H1 (cell line): Measurements from ENCODE around the gene GUF1. TPM values are rescaled to one million over a fixed set of nuclear protein-coding genes. Genes with fewer than 3 reads are reported as not detected.

ENCODE experiments used
- CTCF ChIA-PET: fragments of 300-600 bp; sonication (Branson Sonifier 250); formaldehyde crosslinking; loops from one replicate; lab custom pipeline; 2021; ENCODE audit not compliant: partially characterized antibody; lab: Charles Lee
- POLR2A ChIA-PET: fragments of 300-600 bp; sonication (Branson Sonifier 250); formaldehyde crosslinking; loops from one replicate; lab custom pipeline; 2021; ENCODE audit warnings: inconsistent platforms; ENCODE audit not compliant: partially characterized antibody; lab: Charles Lee
- DNase-seq, 2 experiments: peaks; one replicate each; pipeline versions ENCODE4 v3.0.0 to v3.0.0-alpha.2; 2010 to 2022; ENCODE audit warnings: low spot score in 2 of 2, low read depth in 1 of 2, mixed read lengths in 1 of 2
- FAIRE-seq: peaks from 2 replicates; lab custom pipeline; 2011; peaks lifted over from hg19 to GRCh38; lab: Jason Lieb, UNC
- H2AFZ ChIP-seq: 2 replicates; pipeline ENCODE4 v1.8.1; 2012; ENCODE audit warnings: low read length, inconsistent platforms
- H2AK5ac ChIP-seq: 2 replicates; pipeline ENCODE4 v1.6.1; 2013; ENCODE audit warnings: low read depth, low read length
- H2BK120ac ChIP-seq: replicated peaks from 2 replicates; pipeline ENCODE3; 2013; ENCODE audit warnings: low read depth, low read length, inconsistent platforms
- H2BK12ac ChIP-seq: 2 replicates; pipeline ENCODE4 v1.6.1; 2013; ENCODE audit warnings: low read depth, low read length
- H2BK15ac ChIP-seq: 2 replicates; pipeline ENCODE4 v1.6.1; 2013; ENCODE audit warnings: low read length
- H2BK20ac ChIP-seq: 2 replicates; pipeline ENCODE4 v1.6.1; 2013; ENCODE audit warnings: low read length
- H2BK5ac ChIP-seq: 2 replicates; pipeline ENCODE4 v1.6.1; 2013; ENCODE audit warnings: low read depth, low read length
- H3K14ac ChIP-seq: 2 replicates; pipeline ENCODE4 v1.6.1; 2013; ENCODE audit warnings: inconsistent platforms; ENCODE audit not compliant: insufficient read length
- H3K18ac ChIP-seq: 2 replicates; pipeline ENCODE4 v1.6.1; 2013; ENCODE audit warnings: low read length; ENCODE audit errors: extremely low read depth
- H3K23ac ChIP-seq: 2 replicates; pipeline ENCODE4 v1.6.1; 2013; ENCODE audit warnings: inconsistent platforms; ENCODE audit not compliant: insufficient read length
- H3K23me2 ChIP-seq: 2 replicates; pipeline ENCODE4 v1.6.1; 2013; ENCODE audit warnings: low read depth, low read length
- H3K27ac ChIP-seq: 2 replicates; pipeline ENCODE4 v1.6.1; 2011; ENCODE audit warnings: low read depth, low read length, inconsistent platforms
- H3K27me3 ChIP-seq, 4 experiments: replicated peaks in 1 of 4; 1 replicate in 1 of 4; 2 replicates in 3 of 4; pipeline versions ENCODE4 v1.6.1 to v1.8.1; 2011 to 2013; ENCODE audit warnings: low read length in 3 of 4, mild to moderate bottlenecking in 3 of 4, inconsistent platforms in 2 of 4, mixed read lengths in 2 of 4, moderate library complexity in 1 of 4; ENCODE audit not compliant: control insufficient read depth in 3 of 4, insufficient read depth in 3 of 4; ENCODE audit errors: extremely low read depth in 1 of 4
- H3K36me3 ChIP-seq, 4 experiments: 2 replicates each; pipeline versions ENCODE4 v1.6.1 to v1.8.1; 2011 to 2013; ENCODE audit warnings: mild to moderate bottlenecking in 4 of 4, low read length in 3 of 4, moderate library complexity in 2 of 4, control low read depth in 1 of 4, inconsistent platforms in 1 of 4; ENCODE audit not compliant: insufficient read depth in 4 of 4, control insufficient read depth in 2 of 4
- H3K4ac ChIP-seq: replicated peaks from 2 replicates; pipeline ENCODE3; 2013; ENCODE audit warnings: low read length, low read depth, mixed read lengths, inconsistent platforms; ENCODE audit not compliant: insufficient read length
- H3K4me1 ChIP-seq, 4 experiments: replicated peaks in 1 of 4; 1 replicate in 1 of 4; 2 replicates in 3 of 4; pipeline versions ENCODE4 v1.6.1 to v1.8.1; 2011 to 2013; ENCODE audit warnings: low read length in 3 of 4, inconsistent platforms in 2 of 4, mixed read lengths in 1 of 4; ENCODE audit not compliant: insufficient read depth in 4 of 4, control insufficient read depth in 3 of 4
- H3K4me2 ChIP-seq, 2 experiments: 2 replicates each; pipeline versions ENCODE4 v1.6.1 to v1.8.1; 2011 to 2013; ENCODE audit warnings: low read depth in 2 of 2, low read length in 2 of 2, control low read depth in 1 of 2, inconsistent platforms in 1 of 2, mild to moderate bottlenecking in 1 of 2; ENCODE audit not compliant: insufficient read depth in 1 of 2
- H3K4me3 ChIP-seq, 4 experiments: fragments of 200-600, 300-600 bp in 1 of 4; sonication (generic), shearing (Covaris generic), sonication (Bioruptor Twin) in 1 of 4; 2 replicates each; pipeline versions ENCODE4 v1.5.1 to v1.8.1; 2011 to 2016; ENCODE audit warnings: low read length in 4 of 4, low read depth in 3 of 4, control low read depth in 2 of 4, inconsistent platforms in 2 of 4, mild to moderate bottlenecking in 2 of 4, mixed read lengths in 1 of 4, moderate library complexity in 1 of 4; ENCODE audit not compliant: insufficient read depth in 2 of 4; ENCODE audit errors: extremely low read depth in 1 of 4
- H3K56ac ChIP-seq: replicated peaks from 2 replicates; pipeline ENCODE3; 2013; ENCODE audit warnings: low read depth, mild to moderate bottlenecking, mixed read lengths, low read length, inconsistent platforms; ENCODE audit not compliant: insufficient read length
- H3K79me1 ChIP-seq: 2 replicates; pipeline ENCODE4 v1.6.1; 2013; ENCODE audit warnings: low read depth, low read length, control low read depth
- H3K79me2 ChIP-seq, 2 experiments: 2 replicates each; pipeline versions ENCODE4 v1.6.1 to v1.8.1; 2012 to 2013; ENCODE audit warnings: low read length in 2 of 2, mild to moderate bottlenecking in 2 of 2, inconsistent platforms in 1 of 2; ENCODE audit not compliant: insufficient read depth in 2 of 2, control insufficient read depth in 1 of 2
- H3K9ac ChIP-seq, 4 experiments: replicated peaks in 1 of 4; 1 replicate in 1 of 4; 2 replicates in 3 of 4; pipeline versions ENCODE4 v1.6.1 to v1.8.1; 2011 to 2013; ENCODE audit warnings: low read depth in 3 of 4, low read length in 3 of 4, control low read depth in 2 of 4, mild to moderate bottlenecking in 2 of 4, moderate library complexity in 2 of 4, inconsistent platforms in 1 of 4; ENCODE audit errors: extremely low read depth in 1 of 4
- H3K9me3 ChIP-seq, 2 experiments: 2 replicates each; pipeline versions ENCODE4 v1.6.1 to v1.8.1; 2012 to 2013; ENCODE audit warnings: mild to moderate bottlenecking in 2 of 2, moderate library complexity in 2 of 2, control low read depth in 1 of 2, inconsistent platforms in 1 of 2, low read depth in 1 of 2, low read length in 1 of 2, mixed read lengths in 1 of 2; ENCODE audit not compliant: insufficient read depth in 2 of 2
- H4K20me1 ChIP-seq, 2 experiments: replicated peaks in 1 of 2; 2 replicates each; pipeline versions ENCODE3 to v1.8.1; 2011 to 2013; ENCODE audit warnings: inconsistent platforms in 2 of 2, low read length in 2 of 2, mild to moderate bottlenecking in 1 of 2; ENCODE audit not compliant: insufficient read depth in 2 of 2, control insufficient read depth in 1 of 2
- H4K5ac ChIP-seq: 2 replicates; pipeline ENCODE4 v1.6.1; 2013; ENCODE audit warnings: low read length, low read depth, mixed read lengths, inconsistent platforms; ENCODE audit not compliant: insufficient read length
- H4K8ac ChIP-seq: 2 replicates; pipeline ENCODE4 v1.8.0; 2013; ENCODE audit warnings: mild to moderate bottlenecking, moderate library complexity, low read length, inconsistent platforms; ENCODE audit not compliant: insufficient read depth; ENCODE audit errors: extremely low read depth
- H4K91ac ChIP-seq: replicated peaks from 2 replicates; pipeline ENCODE3; 2013; ENCODE audit warnings: low read length, mixed read lengths, inconsistent platforms; ENCODE audit not compliant: insufficient read length
- CEBPB ChIP-seq: IDR thresholded peaks from 2 replicates; pipeline ENCODE4 v1.6.1; 2012; ENCODE audit warnings: low read depth, low read length
- HDAC2 ChIP-seq, 2 experiments: fragments of 300-600 bp in 1 of 2; sonication (generic) in 1 of 2; IDR thresholded peaks; 2 replicates each; pipeline ENCODE4 v1.6.1; 2011 to 2012; ENCODE audit warnings: low read depth in 2 of 2, low read length in 2 of 2, mild to moderate bottlenecking in 2 of 2, moderate library complexity in 2 of 2, borderline replicate concordance in 1 of 2, inconsistent platforms in 1 of 2
- HDAC6 ChIP-seq: IDR thresholded peaks from one replicate; pipeline ENCODE4 v1.7.1; 2012; ENCODE audit warnings: low read depth, mild to moderate bottlenecking, inconsistent platforms, low read length, moderate library complexity
- NRF1 ChIP-seq: IDR thresholded peaks from 2 replicates; pipeline ENCODE4 v1.6.1; 2011; ENCODE audit warnings: mild to moderate bottlenecking, low read depth, low read length, improper control_type of control experiment
- RAD21 ChIP-seq, 2 experiments: IDR thresholded peaks in 1 of 2; conservative IDR thresholded peaks in 1 of 2; 2 replicates each; pipeline ENCODE4 v1.6.1; 2011; ENCODE audit warnings: low read depth in 2 of 2, low read length in 2 of 2, improper control_type of control experiment in 1 of 2, inconsistent platforms in 1 of 2, mild to moderate bottlenecking in 1 of 2, moderate library complexity in 1 of 2
- SIX5 ChIP-seq: IDR thresholded peaks from 2 replicates; pipeline ENCODE4 v1.6.1; 2011; ENCODE audit warnings: mild to moderate bottlenecking, low read depth, low read length
- SUZ12 ChIP-seq: fragments of 200-600 bp; sonication (generic); IDR thresholded peaks from 2 replicates; pipeline ENCODE4 v1.6.1; 2012; ENCODE audit warnings: mild to moderate bottlenecking, inconsistent platforms, low read length, moderate library complexity, mixed read lengths
- YY1 ChIP-seq: IDR thresholded peaks from 2 replicates; pipeline ENCODE4 v1.6.1; 2011; ENCODE audit warnings: low read depth, mild to moderate bottlenecking, low read length
- WGBS, 2 experiments: shearing (Covaris generic) in 1 of 2; methylation state at CpG; one replicate each; pipeline versions ENCODE4 v1.1.6 to v1.1.7; 2013 to 2015; ENCODE audit warnings: low lambda C conversion rate in 2 of 2, mixed read lengths in 2 of 2, inconsistent platforms in 1 of 2, low coverage in 1 of 2, missing lambda C conversion rate in 1 of 2; ENCODE audit not compliant: insufficient replicate concordance in 2 of 2, insufficient coverage in 1 of 2, insufficient read length in 1 of 2; ENCODE audit errors: extremely low coverage in 1 of 2, missing lambda C conversion rate in 1 of 2; 5-methylcytosine and 5-hydroxymethylcytosine counted together
- polyA plus RNA-seq, 7 experiments: library from polyadenylated mRNA; depleted of rRNA in 3 of 7; stranded (reverse) in 5 of 7; unstranded in 2 of 7; fragments of >200 nt in 5 of 7; fragments of 200-250 nt in 2 of 7; gene quantifications; 1 replicate in 5 of 7; 2 replicates in 1 of 7; 4 replicates in 1 of 7; pipeline versions ENCODE4 v1.2.1 to v1.2.3, GENCODE V29; 2011 to 2013; ENCODE audit warnings: missing spikeins in 2 of 7, mixed read lengths in 2 of 7
- total RNA-seq: library from RNA; stranded (reverse); fragmentation: NEBNext Ultra II Directional; extraction: Animal tissue kit (Norgen Biotek cat#: 25700); gene quantifications from 2 replicates; pipeline ENCODE4 v1.2.1, GENCODE V29; 2021
- TF ChIP-seq, protein P1 (sequence below): IDR thresholded peaks from 2 replicates; pipeline ENCODE4 v1.6.1; 2012; ENCODE audit warnings: inconsistent platforms
- TF ChIP-seq, protein P2 (sequence below): IDR thresholded peaks from 2 replicates; pipeline ENCODE4 v1.6.1; 2011; ENCODE audit warnings: low read depth, mild to moderate bottlenecking, low read length; ENCODE audit not compliant: insufficient read depth

Gene GUF1
- total and polyA plus RNA-seq, 2 of the 8 experiments (the other 6 are each of a cell fraction or from before 2014, with no cell fraction given) = 14.8 to 30.6 TPM

DNA sequence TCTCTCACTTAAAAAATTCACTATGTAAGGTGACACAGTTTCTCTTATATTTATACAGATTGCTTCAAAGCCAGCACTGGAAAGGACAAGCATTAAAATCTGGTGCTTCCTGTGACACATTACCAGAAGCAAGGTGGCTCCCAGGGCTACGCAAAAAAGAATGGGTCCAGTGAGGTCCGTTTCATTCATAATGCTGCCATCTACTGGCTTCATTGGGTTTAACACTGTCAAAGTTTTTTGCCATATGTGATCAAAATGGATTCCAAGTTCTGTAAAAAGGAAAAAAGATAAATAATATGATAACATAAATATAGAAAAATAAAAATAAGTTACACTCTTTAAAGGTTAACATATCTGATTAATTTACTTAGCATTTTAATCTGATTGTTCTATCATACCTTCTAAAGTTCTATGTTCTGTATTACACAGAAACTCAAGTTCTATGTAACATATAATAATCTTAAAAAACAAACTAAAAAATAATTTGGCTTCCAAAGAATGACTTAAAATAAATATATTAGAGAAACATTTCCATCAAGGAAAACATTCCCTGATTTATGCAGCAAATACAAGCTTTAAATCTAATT is 48.8 kb upstream of the GUF1 start:
- ChIA-PET POLR2A (no interaction called here), CTCF (interaction anchor here (0.7 to 1.9 kb wide), 13 partner anchors 9 to 913 kb away, joined by 3 to 8 read pairs (median 3); partner anchors contain the start of gene KCTD8)
- H3K56ac ChIP-seq = no peak overlapping the region
- H3K4ac ChIP-seq = no peak overlapping the region
- no peak overlapping the region for H3K27ac ChIP-seq
- no peak overlapping the region for H3K4me3 ChIP-seq
- H2BK15ac ChIP-seq = no peak overlapping the region
- no peak overlapping the region for H3K9ac ChIP-seq
- H3K23me2 ChIP-seq = no peaks in the 10 kb centered on the region
- no peak overlapping the region for H4K91ac ChIP-seq
- FAIRE-seq (peak; percentile 88), DNase-seq (peak; percentile 9 to 49)
- H3K14ac ChIP-seq = no peak overlapping the region
- H4K8ac ChIP-seq = no peak overlapping the region
- H3K36me3 ChIP-seq = no peaks in the 10 kb centered on the region
- H3K27me3 ChIP-seq = no peaks in the 10 kb centered on the region
- no peak overlapping the region for H2BK120ac ChIP-seq
- no peaks in the 10 kb centered on the region for H3K79me1 ChIP-seq
- H2AFZ ChIP-seq = no peak overlapping the region
- H4K20me1 ChIP-seq = no peaks in the 10 kb centered on the region
- no peak overlapping the region for H3K23ac ChIP-seq
- 11% methylated on average over 2 of the region's 2 CpGs; no CpG with 5 or more reads in 1 of the 2 experiments for WGBS, 2 experiments
- H2BK5ac ChIP-seq = no peak overlapping the region
- no peak overlapping the region for H2BK20ac ChIP-seq
- no peak overlapping the region for H3K18ac ChIP-seq
- no peaks in the 10 kb centered on the region for H3K9me3 ChIP-seq
- H4K5ac ChIP-seq = no peak overlapping the region
- no peak overlapping the region for H3K4me2 ChIP-seq
- no peak overlapping the region for H2AK5ac ChIP-seq
- H3K79me2 ChIP-seq = no peaks in the 10 kb centered on the region
- H3K4me1 ChIP-seq = no peaks in the 10 kb centered on the region
- no peak overlapping the region for H2BK12ac ChIP-seq
- TF ChIP-seq, protein P1, sequence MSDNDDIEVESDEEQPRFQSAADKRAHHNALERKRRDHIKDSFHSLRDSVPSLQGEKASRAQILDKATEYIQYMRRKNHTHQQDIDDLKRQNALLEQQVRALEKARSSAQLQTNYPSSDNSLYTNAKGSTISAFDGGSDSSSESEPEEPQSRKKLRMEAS = no peak
- TF ChIP-seq SIX5 (no peak), SUZ12 (no peak), HDAC6 (no peak), HDAC2 (IDR thresholded peaks at IDR 0.05; ENCODE audit: borderline replicate concordance in 1 of 2, low read depth in 2 of 2, low read length in 2 of 2) (no peak), NRF1 (no peak), RAD21 (IDR thresholded peaks at IDR 0.05 in 1 of 2, conservative IDR thresholded peaks at IDR 0.05 in 1 of 2; ENCODE audit: low read depth in 2 of 2, low read length in 2 of 2) (peak; percentile 80), YY1 (peak; percentile 73; the same call in 1 of the 2 replicates), CEBPB (no peak)
- TF ChIP-seq, protein P2, sequence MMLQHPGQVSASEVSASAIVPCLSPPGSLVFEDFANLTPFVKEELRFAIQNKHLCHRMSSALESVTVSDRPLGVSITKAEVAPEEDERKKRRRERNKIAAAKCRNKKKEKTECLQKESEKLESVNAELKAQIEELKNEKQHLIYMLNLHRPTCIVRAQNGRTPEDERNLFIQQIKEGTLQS = no peak
